CD4-positive, alpha-beta T cell treated with Interleukin-4 for 1 hour (primary cell): ENCODE data around the gene ACAA2.

ENCODE experiments used
- DNase-seq, 2 donors: peaks; one replicate each; pipeline ENCODE4 v3.0.0-alpha.2; 2020 to 2022

The ACAA2 gene

DNA sequence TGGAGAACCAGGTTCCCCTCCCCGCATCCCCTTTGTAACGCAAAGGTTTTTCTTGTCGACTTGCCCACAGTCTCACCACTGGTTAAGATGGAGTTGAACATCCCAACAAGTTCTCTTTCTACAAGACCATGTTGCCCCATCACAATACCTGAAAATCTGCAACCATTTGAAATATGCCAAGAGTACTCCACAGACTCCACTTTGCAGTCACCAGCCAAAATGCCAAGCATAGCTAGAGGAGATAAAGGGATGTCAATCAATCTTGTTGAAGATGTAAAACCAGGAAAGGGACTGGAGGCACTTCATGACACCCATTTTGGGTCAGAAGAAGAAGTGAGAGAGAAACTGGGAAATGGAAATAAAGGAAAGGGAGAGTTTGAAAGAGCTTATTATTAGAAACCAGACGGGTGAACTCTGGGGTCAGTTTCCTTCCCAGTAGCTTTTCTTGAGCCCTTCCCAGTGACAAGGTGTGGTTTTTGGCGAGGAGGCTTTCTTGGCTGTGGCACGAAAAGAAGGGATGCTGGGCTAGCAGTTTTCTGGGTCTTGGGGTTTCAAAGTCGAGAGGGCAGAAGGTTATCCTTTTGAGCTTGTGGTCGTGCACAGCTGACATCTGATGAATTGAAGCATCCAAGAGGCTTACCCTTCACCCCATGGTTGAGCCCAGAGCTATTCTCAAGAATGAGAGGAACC, 79.3 kb downstream of the ACAA2 start:
- no peak for DNase-seq

DNA sequence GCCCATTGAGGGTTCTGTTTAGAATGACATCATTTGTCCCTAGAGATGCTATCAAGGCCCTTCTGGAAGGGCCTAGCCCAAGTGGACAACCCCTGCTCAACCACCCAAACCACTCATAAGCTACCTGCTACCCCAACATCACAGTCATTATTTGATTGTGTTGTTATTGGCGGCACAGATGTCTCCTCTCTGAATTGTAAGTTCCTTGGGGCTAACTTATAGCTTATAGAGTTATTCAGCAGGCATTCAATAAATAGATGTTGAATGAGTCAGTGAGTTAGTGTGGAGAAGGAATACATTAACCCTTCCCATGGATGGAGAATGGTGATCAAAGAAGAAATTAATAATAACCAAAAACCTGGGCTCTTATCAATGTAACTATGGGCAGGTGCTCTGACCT, 80.0 kb downstream of the ACAA2 start:
- no peak for DNase-seq
